Measurements from ENCODE around the gene SAMD11. TPM values are rescaled to one million over a fixed set of nuclear protein-coding genes. Genes with fewer than 3 reads are reported as not detected.
"Not testable (repeated sequence)": the region's sequence is repeated elsewhere in the genome, so short reads cannot be mapped to it uniquely, and the experiment has no call there.

The SAMD11 gene
- total RNA-seq, 1 donor from 2014 or later = 6.0 TPM

DNA sequence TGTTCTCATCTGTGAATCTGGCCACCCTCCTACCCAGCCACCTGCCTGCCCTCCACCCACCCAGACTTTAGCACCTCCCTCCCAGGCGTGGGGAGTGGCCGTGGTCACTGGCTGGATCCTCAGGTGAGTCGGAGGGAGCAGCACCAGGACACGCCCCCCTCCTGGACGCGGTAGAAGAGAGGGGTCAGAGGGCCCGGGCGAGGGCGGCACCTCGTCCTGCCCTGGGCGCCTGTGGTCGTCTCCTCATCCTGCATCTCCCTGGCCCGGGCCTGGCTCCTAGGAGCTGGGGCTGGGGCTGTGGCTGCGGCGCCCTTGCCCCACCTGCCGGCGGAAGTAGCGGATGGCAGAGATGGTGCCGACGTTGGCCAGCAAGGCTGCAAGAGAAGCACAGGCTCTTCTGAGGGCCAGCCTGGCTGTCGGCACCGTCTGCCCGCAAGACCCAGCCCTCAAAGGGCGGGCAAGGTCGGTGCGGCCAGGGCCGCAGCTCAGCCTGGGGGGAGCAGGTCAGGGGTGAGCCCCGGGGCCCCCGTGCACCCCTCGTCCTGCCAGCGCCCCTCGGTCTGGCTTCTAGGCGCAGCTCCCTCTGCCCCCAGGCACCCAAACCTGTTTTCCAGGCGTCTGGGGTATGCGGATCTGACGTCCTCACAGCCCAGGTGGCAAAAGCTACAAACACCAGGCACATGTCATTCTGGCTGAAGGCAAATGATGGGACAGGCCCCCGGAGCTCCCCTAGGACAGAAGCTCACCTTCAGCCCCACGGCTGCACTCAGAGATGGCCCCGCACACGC is 52.4 kb downstream of the SAMD11 start:
- Histone ChIP-seq H3K4me2 (ENCODE audit: low read length) (peak overlapping the region; percentile 48), H3K27me3 (ENCODE audit: insufficient read depth, low read length) (no peaks in the 10 kb centered on the region), H3K9ac (ENCODE audit: low read length) (no peak overlapping the region), H2AFZ (ENCODE audit: low read depth, low read length) (peak overlapping the region; percentile 52), H3K36me3 (ENCODE audit: insufficient read depth, low read length) (no peaks in the 10 kb centered on the region), H4K20me1 (ENCODE audit: insufficient read depth, low read length) (no peaks in the 10 kb centered on the region), H3K4me3 (ENCODE audit: insufficient read depth, low read depth, low read length) (no peak overlapping the region), H3K9me3 (ENCODE audit: insufficient read depth, low read depth, low read length) (no peaks in the 10 kb centered on the region), H3K4me1 (ENCODE audit: insufficient read depth, low read length) (no peaks in the 10 kb centered on the region), H3K79me2 (ENCODE audit: insufficient read depth, low read length) (no peaks in the 10 kb centered on the region), H3K27ac (ENCODE audit: low read depth, low read length) (no peak overlapping the region)
- Mint-ChIP-seq H3K27me3 (ENCODE audit: low read depth, unreplicated experiment) (peaks cover 21% of the 10 kb centered on the region), H3K4me3 (ENCODE audit: unreplicated experiment) (peak overlapping the region; percentile 57), H3K4me1 (ENCODE audit: low read depth, unreplicated experiment) (no peaks in the 10 kb centered on the region), H3K36me3 (ENCODE audit: low read depth, unreplicated experiment) (peaks cover 5% of the 10 kb centered on the region), H3K27ac (ENCODE audit: unreplicated experiment) (no peak overlapping the region), H3K9me3 (ENCODE audit: unreplicated experiment) (no peaks in the 10 kb centered on the region)
- no peak for FAIRE-seq
- DNase-seq (ENCODE audit: low read depth) = no peak
- no peak for TF ChIP-seq EZH2 (IDR thresholded peaks at IDR 0.05; ENCODE audit: insufficient read depth, low read length)
- TF ChIP-seq, protein P1, sequence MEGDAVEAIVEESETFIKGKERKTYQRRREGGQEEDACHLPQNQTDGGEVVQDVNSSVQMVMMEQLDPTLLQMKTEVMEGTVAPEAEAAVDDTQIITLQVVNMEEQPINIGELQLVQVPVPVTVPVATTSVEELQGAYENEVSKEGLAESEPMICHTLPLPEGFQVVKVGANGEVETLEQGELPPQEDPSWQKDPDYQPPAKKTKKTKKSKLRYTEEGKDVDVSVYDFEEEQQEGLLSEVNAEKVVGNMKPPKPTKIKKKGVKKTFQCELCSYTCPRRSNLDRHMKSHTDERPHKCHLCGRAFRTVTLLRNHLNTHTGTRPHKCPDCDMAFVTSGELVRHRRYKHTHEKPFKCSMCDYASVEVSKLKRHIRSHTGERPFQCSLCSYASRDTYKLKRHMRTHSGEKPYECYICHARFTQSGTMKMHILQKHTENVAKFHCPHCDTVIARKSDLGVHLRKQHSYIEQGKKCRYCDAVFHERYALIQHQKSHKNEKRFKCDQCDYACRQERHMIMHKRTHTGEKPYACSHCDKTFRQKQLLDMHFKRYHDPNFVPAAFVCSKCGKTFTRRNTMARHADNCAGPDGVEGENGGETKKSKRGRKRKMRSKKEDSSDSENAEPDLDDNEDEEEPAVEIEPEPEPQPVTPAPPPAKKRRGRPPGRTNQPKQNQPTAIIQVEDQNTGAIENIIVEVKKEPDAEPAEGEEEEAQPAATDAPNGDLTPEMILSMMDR (IDR thresholded peaks at IDR 0.05; ENCODE audit: insufficient read depth, low read depth, low read length) = no peak

DNA sequence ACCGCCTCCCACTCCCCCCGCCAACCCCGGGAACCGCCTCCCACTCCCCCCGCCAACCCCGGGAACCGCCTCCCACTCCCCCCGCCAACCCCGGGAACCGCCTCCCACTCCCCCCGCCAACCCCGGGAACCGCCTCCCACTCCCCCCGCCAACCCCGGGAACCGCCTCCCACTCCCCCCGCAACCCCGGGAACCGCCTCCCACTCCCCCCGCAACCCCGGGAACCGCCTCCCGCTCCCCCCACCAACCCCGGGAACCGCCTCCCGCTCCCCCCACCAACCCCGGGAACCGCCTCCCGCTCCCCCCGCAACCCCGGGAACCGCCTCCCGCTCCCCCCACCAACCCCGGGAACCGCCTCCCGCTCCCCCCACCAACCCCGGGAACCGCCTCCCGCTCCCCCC is 53.1 kb downstream of the SAMD11 start:
- not testable (repeated sequence) for H3K79me2 ChIP-seq (ENCODE audit: insufficient read depth, low read length); H3K4me3 Mint-ChIP-seq (ENCODE audit: unreplicated experiment); H3K27me3 ChIP-seq (ENCODE audit: insufficient read depth, low read length); H3K4me2 ChIP-seq (ENCODE audit: low read length); H3K36me3 Mint-ChIP-seq (ENCODE audit: low read depth, unreplicated experiment); H3K27ac ChIP-seq (ENCODE audit: low read depth, low read length); H3K9ac ChIP-seq (ENCODE audit: low read length); H3K27ac Mint-ChIP-seq (ENCODE audit: unreplicated experiment); H3K4me3 ChIP-seq (ENCODE audit: insufficient read depth, low read depth, low read length); DNase-seq (ENCODE audit: low read depth); H2AFZ ChIP-seq (ENCODE audit: low read depth, low read length); H3K4me1 Mint-ChIP-seq (ENCODE audit: low read depth, unreplicated experiment); H3K9me3 Mint-ChIP-seq (ENCODE audit: unreplicated experiment); H4K20me1 ChIP-seq (ENCODE audit: insufficient read depth, low read length); H3K4me1 ChIP-seq (ENCODE audit: insufficient read depth, low read length); H3K36me3 ChIP-seq (ENCODE audit: insufficient read depth, low read length); FAIRE-seq; H3K9me3 ChIP-seq (ENCODE audit: insufficient read depth, low read depth, low read length)
- H3K27me3 Mint-ChIP-seq (ENCODE audit: low read depth, unreplicated experiment) = peaks cover 23% of the 10 kb centered on the region

DNA sequence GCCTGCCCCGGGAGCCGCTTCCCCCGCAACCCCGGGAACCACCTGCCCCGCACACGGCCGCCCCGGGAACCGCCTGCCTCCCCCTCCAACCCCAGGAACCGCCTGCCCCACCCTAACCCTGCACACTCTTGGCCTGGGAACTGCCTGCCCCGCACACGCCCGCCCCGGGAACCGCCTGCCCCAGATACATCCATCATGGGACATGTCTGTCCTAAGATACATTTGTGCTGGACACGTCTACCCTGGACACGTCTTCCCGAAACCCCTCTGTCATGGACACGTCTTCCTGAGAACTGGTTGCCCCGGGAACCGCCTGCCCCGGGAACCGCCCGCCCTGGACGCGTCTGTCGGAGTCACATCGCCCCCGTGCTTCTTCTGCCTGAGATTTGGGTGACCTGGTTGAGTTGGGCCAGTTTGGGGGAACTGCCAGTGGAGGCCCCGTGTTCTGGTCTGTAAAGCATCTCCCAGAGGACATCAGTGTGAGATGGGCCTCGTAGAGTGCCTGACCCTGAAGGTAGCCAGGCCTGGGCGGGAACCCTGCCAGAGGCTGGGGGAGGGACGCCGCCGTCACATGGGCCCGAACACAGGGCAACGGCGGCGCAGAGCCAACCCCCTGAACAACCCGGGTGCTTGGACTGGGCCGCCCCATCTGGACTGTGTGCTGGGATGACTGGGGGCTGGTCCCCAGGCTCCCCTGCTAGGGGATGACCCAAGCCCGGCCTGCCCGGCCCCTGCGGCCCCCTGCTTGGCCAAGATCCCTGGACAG is 54.5 kb downstream of the SAMD11 start:
- H4K20me1 ChIP-seq (ENCODE audit: insufficient read depth, low read length) = no peaks in the 10 kb centered on the region
- H3K9me3 Mint-ChIP-seq (ENCODE audit: unreplicated experiment) = no peaks in the 10 kb centered on the region
- H3K36me3 ChIP-seq (ENCODE audit: insufficient read depth, low read length) = no peaks in the 10 kb centered on the region
- peaks cover 4% of the 10 kb centered on the region for H3K27me3 ChIP-seq (ENCODE audit: insufficient read depth, low read length)
- no peak overlapping the region for H3K9ac ChIP-seq (ENCODE audit: low read length)
- peaks cover 29% of the 10 kb centered on the region for H3K27me3 Mint-ChIP-seq (ENCODE audit: low read depth, unreplicated experiment)
- H3K36me3 Mint-ChIP-seq (ENCODE audit: low read depth, unreplicated experiment) = peaks cover 5% of the 10 kb centered on the region
- H3K9me3 ChIP-seq (ENCODE audit: insufficient read depth, low read depth, low read length) = no peaks in the 10 kb centered on the region
- no peaks in the 10 kb centered on the region for H3K4me1 ChIP-seq (ENCODE audit: insufficient read depth, low read length)
- no peak for FAIRE-seq
- no peak overlapping the region for H3K4me2 ChIP-seq (ENCODE audit: low read length)
- TF ChIP-seq, protein P1 (IDR thresholded peaks at IDR 0.05; ENCODE audit: insufficient read depth, low read depth, low read length) = no peak
- TF ChIP-seq EZH2 (IDR thresholded peaks at IDR 0.05; ENCODE audit: insufficient read depth, low read length) = no peak
- no peak overlapping the region for H2AFZ ChIP-seq (ENCODE audit: low read depth, low read length)
- no peaks in the 10 kb centered on the region for H3K4me1 Mint-ChIP-seq (ENCODE audit: low read depth, unreplicated experiment)
- no peak overlapping the region for H3K4me3 Mint-ChIP-seq (ENCODE audit: unreplicated experiment)
- H3K27ac Mint-ChIP-seq (ENCODE audit: unreplicated experiment) = peak overlapping the region; percentile 26
- no peak for DNase-seq (ENCODE audit: low read depth)
- H3K27ac ChIP-seq (ENCODE audit: low read depth, low read length) = no peak overlapping the region
- H3K79me2 ChIP-seq (ENCODE audit: insufficient read depth, low read length) = no peaks in the 10 kb centered on the region
- H3K4me3 ChIP-seq (ENCODE audit: insufficient read depth, low read depth, low read length) = no peak overlapping the region

All from astrocyte (in vitro differentiated cells and primary cell).